NOMO-1 treated with dmso at 0.1 percent for 144 hours (cell line): Measurements from ENCODE around the gene RNF135.
"Not testable (repeated sequence)": the region's sequence is repeated elsewhere in the genome, so short reads cannot be mapped to it uniquely, and the experiment has no call there.

Experiments used
- DNase-seq: peaks from one replicate; lab custom pipeline; 2025; ENCODE audit not compliant: unreplicated experiment; lab: John Stamatoyannopoulos, UW

Gene RNF135

DNA sequence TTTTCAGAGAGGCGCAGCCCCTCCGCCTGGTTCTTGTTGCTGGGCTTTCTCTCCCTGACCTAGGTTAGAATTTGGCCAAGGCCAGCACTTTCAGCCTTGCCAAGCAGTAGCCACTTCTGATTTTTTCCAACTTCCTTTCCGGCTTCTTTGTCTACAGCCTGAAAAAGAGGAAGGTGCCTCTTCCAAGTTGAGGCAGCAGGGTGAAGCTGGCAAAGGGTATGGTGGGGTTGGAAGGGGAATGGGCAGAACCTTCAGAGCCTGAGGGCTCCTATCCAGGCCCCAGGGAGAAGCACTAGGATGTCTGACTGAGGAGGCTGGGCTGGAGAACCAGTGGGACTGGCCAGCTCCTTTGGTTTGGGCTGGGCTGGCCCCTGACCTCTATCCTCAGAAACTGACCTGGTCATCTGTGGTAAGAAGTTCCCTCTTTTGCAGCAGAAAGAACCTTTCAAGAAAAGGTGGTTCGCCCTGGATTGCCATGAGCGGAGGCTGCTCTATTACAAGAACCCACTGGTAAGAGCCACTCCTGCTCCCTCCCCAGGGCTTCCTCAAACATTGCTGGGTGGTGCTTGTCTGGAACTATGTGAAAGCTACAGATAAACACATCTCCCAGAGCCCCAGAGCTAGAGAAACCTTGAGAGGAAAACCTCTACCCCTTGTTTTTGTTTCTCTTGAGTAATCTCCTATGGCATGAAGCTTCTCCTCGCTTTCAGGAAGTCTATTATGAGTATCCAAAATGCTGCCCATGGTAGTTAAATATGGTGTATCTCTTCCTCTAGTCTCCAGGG lies 16.6 kb upstream of the RNF135 start:
- DNase-seq: peak; percentile 37

DNA sequence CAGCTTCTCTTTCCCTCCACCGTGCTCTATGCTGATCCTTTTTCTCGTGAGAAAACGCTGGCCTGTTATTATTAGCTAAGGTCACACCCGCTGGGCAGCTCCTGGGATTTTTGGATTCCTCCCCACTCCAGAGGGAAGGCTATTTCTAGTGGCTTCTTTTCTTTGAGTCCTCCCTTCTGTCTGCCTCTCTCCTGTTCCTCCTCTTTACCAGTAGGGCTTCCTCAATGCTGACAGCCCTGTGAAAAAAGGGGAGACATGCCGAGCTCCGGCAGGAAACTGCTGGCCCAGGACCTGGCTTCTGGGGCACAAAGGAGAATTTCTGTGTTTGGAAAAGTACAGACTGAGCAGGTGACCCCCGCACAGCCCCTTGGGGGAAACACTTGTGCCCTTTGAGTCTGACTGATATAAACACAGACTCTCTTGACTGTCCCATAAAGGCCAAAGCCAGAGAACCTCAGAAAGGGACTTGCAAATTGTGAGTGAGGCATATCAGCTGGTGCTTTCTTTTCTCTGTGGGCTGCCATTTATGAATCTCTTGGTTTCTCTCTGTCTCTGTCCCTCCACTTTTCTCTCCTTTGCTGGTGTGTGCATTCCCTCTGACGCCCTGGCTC lies 14.0 kb upstream of the RNF135 start:
- DNase-seq: no peak

DNA sequence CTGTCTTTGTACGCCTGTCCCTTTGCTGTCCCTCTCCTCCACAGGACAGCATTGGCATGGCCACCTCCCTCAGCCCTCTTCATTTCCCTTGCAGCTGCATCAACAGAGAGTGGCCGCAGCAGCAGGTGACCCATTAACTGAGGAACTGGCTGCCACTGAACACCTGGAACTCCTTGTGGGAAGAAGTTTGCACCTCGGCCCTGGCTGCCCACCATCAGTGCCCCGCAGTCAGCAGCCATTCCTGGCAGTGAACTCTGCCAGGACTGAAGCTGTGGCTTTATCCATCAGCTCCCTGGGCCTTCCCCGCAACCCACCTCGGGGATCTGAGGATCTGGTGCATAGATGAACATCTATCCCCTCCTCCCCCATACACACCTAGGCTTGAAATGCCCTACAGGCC lies 13.1 kb upstream of the RNF135 start:
- DNase-seq: no peak

DNA sequence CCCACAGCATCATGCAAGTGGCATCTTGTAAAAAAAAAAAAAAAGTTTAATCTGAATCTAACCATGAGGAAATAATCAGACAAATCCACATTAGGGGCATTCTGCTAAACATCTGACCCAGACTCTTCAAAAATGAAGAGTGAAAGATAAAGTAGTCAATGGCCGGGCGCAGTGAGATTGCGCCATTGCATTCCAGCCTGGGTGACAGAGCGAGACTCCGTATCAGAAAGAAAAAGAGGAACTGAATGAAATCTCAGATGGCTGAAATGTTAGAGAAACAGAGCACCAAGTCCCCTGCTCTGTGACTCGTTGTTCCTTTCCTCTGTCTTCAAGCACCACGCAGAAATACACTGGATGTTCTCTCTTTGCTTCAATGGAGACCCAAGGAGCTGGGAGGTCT lies 12.7 kb upstream of the RNF135 start:
- peak; percentile 38 for DNase-seq

DNA sequence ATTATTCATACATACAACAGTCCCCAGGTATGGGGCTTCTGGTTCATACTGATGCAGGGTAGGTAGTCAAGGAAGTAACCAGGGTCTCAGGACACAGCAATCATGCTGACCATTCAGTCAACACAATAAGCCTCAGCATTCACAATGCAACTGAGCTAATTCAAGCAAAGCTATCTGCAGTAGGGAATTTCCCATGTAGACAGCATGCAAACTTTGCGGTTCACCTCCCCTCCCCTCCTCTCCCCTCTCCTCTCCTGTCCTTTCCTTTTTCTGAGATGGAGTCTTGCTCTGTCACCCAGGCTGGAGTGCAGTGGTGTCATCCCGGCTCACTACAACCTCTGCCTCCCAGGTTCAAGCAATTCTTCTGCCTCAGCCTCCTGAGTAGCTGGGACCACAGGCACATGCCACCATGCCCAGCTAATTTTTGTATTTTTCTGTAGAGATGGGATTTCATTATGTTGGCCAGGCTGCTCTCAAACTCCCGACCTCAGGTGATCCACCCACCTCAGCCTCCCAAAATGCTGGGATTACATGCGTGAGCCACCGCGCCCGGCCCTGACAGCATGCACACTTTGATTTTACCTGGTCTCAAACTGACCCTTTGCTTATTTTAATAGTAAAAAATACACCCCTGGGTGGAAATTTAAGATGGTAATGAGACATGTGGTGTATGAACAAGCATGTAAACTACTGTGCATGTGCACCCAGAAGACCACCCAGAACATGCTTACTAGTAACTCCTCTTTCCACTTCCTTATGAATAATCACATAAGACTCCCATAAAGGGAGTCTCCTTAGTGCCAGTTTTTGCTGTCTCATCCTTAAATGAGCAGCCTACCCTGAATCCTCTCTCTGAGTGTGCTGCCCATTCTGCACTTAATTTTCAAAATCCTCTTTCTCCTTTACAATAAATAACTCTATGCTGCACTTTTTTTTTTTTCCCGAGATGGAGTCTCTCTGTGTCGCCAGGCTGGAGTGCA lies 9.3 kb upstream of the RNF135 start:
- no peak for DNase-seq

DNA sequence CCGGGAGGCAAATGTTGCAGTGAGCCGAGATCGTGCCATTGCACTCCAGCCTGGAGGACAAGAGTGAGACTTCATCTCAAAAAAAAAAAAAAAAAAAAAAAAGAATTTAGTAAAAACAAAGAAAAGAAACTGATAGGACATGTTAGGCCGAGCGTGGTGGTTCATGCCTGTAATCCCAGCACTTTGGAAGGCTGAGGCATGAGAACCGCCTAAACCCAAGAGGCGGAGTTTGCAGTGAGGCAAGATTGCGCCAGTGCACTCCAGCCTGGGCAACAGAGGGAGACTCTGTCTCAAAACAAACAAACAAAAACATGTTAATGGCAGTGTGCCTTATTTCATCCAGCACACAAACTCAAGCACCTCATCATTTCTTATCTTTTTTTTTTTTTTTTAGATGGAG lies 6.5 kb upstream of the RNF135 start:
- DNase-seq: not testable (repeated sequence)

DNA sequence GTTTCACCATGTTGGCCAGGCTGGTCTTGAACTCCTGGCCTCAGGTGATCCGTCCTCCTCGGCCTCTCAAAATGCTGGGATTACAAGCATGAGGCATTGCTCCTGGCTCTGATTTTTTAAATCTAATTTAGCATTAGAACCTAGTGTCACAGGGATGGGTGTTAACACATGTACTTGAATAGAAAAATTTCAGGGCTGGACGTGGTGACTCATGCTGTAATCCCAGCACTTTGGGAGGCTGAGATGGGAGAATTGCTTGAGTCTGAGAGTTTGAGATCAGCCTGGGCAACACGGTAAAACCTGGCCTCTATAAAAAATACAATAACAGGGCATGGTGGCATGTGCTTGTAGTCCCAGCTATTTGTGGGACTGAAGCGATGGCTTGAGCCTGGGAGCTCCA lies 6.0 kb upstream of the RNF135 start:
- no peak for DNase-seq

DNA sequence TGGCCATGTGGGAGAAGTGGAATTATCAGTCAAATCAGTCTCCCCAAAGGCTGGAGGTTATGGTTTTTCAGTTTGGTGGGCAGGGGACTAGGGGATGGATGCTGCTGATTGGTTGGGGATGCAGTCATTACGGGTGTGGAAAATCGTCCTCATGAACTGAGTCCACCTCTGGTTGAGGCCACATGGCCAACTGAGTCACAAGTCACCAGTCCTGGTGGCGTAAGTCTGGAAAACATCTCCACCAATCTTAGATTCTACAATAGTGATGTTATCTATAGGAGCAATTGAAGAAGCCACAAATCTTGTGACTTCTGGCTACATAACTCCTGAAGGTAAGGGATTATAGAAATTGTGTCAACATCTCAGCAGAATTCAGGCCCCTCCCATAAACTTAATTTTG lies 5.2 kb upstream of the RNF135 start:
- no peak for DNase-seq

DNA sequence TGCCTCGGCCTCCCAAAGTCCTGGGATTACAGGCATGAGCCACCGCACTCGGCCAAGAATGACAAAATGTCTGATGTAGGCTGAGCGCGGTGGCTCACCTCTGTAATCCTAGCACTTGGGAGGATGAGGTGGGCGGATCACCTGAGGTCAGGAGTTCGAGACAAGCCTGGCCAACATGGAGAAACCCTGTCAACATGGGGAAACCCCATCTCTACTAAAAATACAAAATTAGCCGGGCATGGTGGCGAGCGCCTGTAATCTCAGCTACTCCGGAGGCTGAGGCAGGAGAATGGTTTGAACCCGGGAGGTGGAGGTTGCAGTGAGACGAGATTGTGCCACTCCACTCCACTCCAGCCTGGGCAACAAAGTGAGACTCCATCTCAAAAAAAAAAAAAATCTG lies 2.9 kb upstream of the RNF135 start:
- not testable (repeated sequence) for DNase-seq

DNA sequence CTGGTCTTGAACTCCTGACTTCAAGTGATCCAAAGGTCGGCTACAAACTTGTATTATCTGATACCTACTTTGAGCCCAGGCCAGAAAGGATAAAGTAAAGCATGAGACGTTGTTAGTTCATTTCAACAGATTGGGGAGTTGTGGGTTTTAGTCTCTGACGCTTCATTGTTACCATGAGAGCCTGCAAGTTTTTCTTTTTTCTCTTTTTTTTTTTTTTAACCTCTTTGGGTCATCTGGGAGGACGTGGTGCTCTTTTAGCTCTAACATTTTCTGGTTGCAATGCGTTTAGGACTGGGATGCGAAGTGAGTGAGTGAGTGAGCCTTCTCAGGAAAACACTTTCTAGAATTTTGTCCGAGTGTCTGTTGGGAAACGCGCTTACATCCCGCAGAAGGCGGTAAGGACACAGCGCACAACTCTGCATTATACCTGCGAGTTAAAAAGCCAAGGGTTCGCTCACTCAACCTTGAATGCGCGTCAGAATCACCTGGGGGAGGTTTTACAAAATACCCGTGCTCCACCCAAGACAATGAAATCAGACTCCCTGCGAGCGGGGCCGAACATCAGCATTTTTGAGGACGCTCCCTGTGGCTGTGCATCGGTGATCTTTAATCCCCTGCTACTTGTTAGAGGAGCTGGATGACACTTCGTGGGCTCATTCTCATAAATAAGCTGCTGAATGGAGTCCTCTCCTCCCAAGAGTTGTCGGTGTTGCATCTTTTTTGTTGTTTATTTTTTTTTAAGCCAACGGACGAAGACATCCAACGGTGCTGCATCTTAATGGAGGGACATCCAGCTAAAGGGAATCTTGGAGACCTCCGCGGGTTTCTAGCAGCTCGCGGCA lies 629 bp upstream of the RNF135 start:
- DNase-seq: no peak

DNA sequence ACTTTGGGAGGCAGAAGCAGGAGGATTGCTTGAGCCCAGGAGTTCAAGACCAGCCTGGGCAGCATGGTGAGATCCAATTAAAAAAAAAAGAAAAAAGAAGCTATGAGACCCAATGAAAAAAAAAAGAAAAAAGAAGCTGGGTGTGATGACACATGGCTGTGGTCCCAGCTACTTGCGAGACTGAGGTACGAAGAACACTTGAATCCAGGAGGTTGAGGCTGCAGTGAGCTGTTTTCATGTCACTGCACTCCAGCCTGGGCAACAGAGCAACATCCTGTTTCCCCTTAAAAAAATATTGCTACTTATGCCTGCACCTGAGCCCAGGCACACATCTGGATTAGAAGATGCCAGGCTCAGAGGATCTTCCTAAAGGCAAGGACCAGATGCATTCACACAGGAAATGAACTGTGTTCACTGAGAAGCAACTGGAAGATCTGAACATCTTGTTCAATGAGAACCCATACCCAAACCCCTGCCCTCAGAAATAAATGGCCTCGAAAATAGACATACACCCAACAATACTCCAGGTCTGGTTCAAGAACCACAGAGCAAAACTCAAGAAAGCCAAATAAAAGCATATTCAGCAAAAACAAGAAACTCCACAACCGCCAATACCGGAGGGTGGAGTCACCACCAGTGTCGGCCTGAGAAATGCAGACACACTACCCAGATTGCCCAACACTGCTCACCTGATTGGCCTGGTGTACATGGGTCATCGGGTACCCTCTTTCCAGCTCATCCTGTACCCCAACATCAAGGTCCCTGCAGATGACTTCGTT lies 4.4 kb downstream of the RNF135 start:
- DNase-seq: no peak

DNA sequence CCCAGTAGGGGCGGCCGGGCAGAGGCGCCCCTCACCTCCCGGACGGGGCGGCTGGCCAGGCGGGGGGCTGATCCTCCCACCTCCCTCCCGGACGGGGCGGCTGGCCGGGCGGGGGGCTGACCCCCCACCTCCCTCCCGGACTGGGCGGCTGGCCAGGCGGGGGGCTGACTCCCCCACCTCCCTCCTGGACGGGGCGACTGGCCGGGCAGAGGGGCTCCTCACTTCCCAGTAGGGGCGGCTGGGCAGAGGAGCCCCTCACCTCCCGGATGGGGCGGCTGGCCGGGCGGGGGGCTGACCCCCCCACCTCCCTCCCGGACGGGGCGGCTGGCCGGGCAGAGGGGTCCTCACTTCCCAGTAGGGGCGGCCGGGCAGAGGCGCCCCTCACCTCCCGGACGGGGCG lies 9.1 kb downstream of the RNF135 start:
- not testable (repeated sequence) for DNase-seq

DNA sequence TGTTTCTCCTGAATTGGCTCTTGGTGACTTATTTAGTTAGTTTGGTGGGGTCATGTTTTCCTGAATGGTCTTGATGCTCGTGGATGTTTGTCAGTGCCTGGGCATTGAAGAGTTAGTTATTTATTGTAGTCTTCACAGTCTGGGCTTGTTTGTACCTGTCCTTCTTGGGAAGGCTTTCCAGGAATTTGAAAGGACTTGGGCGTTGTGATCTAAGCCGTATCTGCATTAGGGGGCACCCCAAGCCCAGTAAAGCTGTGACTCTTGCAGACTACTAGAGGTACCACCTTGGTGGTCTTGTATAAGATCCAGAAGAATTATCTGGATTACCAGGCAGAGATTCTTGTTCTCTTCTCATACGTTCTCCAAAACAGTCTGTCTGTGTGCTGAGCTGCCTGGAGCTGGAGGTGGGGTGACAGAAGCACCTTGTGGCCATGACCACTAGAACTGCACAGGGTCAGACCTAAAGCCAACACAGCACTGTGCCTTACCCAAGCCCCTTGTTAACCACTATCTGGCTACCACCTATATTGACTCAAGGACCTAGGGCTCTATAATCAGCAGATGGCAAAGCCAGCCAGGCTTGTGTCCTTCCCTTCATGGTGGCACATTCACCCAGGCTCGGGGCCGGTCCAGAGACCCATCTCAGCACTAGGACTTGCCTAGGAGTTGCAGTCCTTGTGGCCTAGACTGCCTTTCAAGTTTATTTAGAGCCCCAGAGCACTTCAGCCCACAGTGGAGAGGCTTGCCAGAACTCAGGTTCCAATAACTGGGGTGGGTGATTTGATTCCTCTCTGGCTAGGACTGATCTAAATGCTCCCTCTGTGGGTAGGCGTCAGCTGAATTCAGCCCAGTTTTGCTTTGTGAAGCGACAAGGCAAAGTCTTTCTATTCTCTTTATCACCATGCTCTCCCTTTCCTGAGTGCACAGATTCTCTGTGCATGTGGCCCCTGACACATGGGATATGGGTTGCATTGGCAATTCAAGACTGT lies 11.0 kb downstream of the RNF135 start:
- no peak for DNase-seq

DNA sequence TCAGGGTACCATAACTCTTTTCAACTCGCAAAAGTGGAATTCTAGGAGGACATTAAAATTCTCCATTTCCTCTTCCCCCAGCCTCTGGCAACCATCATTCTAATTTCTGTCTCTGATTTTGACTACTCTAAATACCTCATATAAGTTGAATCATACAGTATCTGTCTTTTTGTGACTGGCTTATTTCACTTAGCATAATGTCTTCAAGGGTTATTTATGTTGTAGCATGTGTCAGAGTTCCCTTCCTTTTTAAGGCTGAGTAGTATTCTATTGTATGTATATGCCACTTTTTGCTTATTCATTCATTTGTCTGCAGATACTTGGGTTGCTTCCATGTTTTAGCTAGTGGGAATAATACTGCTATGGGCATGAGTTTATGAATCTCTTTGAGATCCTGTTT lies 12.0 kb downstream of the RNF135 start:
- DNase-seq: no peak

DNA sequence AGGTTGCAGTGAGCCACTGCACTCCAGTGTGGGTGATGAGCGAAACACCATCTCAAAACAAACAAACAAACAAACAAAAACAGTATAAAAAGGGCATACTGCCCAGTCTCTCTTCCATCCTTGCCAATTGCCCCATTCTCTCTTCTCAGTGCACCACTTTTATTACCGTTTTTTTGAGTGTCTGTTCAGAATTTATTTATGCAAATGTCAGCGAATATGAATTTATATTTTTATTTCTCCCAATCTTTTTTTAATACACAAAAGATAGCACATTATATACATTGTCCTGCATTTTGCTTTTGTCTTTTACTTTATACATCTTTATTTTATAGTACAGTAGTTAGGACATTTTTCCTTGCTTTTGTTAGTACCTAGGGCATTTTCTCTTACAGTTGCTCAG lies 19.6 kb downstream of the RNF135 start:
- no peak for DNase-seq

DNA sequence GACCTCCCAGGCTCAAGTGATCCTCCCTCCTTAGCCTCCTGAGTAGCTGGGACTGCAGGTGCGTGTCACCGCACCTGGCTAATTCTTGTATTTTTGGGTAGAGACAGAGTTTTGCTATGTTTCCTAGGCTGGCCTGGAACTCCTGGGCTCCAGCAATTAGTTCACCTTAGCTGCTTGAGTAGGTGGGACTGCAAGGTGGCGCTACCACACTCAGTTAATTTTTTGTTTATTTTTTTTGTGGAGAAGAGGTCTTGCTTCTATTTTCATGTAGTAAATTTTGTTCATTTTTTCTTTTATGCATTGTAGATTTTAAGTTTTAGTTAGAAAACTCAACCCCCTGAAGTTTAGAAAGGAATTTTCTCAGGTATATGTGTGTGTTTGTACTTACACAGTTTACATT lies 21.7 kb downstream of the RNF135 start:
- no peak for DNase-seq

DNA sequence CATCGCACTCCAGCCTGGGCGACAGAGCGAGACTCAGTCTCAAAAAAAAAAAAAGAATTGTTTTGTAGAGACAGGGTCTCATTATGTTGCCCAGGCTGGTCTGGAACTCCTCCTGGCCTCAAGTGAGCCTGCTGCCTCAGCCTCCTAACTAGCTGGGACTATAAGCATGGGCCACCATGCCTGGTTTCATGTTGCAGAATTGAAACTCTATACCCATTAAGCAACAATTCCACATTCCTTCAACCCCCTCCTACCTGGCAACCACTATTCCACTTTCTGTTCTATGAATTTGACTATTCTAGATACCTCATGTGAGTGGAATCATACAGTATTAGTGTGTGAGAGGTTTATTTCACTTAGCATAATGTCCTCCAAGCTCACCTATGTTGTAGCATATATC lies 24.5 kb downstream of the RNF135 start:
- DNase-seq: no peak

DNA sequence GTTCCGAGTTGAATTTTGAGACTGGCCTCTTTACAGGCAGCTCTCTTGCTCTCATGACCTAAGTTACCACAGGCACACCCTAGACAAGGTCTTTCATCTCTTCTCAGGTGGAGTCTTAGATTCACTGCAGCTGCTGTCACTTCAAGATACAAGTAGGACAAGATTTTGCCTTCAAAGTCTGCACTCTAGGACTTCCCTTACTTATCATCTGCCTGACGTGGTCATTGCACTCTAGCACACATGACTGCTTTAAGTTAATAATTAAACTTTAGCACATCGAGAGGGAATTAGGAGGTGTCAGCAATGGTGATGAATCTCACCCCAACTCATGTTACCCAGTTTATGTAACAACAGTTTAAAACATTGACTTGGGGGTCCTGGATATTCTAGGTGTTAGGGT lies 25.6 kb downstream of the RNF135 start:
- no peak for DNase-seq

DNA sequence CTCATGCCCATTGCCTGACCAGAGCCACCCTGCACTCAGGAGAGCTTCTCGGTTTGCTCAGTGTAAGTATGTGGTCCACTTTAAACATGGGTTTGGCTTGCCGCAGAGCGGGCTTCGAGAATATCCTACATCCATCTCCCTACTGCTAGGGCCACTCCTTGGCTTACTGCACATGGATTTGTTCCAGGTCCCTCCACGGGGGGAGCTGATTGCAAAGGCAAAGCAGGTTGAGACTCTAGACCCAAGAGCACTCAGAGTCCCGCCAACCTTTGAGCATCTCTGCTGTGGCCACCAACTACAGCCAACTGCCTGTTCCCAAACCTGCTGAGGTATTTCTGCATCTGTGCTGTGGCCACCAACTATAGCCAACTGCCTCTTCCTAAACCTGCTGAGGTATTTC lies 26.4 kb downstream of the RNF135 start:
- DNase-seq: no peak
